Measurements from ENCODE around the gene RGL2. TPM values are rescaled to one million over a fixed set of nuclear protein-coding genes. Genes with fewer than 3 reads are reported as not detected.

RGL2 gene
- total and polyA plus RNA-seq, 2 of the 4 experiments (the other 2 are of a cell fraction): 4.1 to 26.9 TPM

DNA sequence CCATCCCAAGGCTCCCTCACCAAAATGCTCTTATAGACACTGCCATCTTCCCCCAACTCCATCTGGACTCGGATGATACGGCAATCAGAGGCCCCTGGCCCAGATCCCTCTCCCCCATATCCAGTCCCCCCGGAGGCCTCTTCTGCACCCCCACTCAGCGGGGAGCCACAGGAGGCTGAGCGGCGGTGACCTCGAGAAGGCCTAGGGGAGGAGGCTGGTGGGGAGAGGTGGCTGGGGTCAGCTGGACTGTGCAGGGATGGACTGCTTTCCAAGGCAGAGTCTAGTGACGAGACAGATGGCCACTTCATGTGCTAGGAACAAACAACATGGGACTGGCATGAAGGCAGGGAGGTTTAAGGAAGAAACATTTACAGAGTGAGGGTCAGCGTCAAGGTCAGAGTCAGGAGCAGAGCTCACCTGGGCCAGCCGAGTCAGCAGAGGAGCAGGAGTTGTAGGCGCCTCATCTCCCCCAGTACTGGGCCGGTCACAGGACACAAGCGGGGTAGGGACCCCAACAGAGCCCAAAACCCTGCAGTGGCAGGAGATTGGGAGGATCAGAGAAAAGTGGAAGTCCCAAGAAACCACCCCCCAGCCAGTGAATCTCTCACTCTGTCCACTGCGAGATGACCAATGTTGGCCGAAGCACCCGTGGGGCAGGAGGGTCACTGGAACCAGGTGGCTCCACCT lies 5.6 kb downstream of the RGL2 start:
- Histone ChIP-seq H3K4ac (ENCODE audit: low read depth, low read length) (no peak overlapping the region), H3K4me2 (ENCODE audit: low read depth, low read length) (no peak overlapping the region), H2BK5ac (ENCODE audit: low read depth, low read length, poor library complexity, severe bottlenecking) (no peak overlapping the region), H2BK20ac (ENCODE audit: low read depth, low read length) (no peak overlapping the region), H4K91ac (ENCODE audit: insufficient read depth, low read depth, low read length) (no peak overlapping the region), H3K27me3 (ENCODE audit: control insufficient read depth, insufficient read depth, low read length) (no peaks in the 10 kb centered on the region), H3K4me1 (ENCODE audit: control insufficient read depth, insufficient read depth, low read length) (peaks cover 4% of the 10 kb centered on the region), H3K79me1 (ENCODE audit: low read depth in 1 of 2, low read length in 2 of 2) (peaks cover 21 to 50% of the 10 kb centered on the region in 2 experiments), H3K9ac (ENCODE audit: low read depth, low read length) (no peak overlapping the region), H2BK15ac (ENCODE audit: low read depth, low read length) (no peak overlapping the region), H2BK120ac (ENCODE audit: low read depth, low read length) (no peak overlapping the region), H2AK5ac (ENCODE audit: low read depth, low read length) (no peak overlapping the region), H3K9me1 (ENCODE audit: insufficient read depth, low read length) (peaks cover 3% of the 10 kb centered on the region; the same call in 1 of the 2 replicates), H4K5ac (ENCODE audit: low read depth, low read length) (no peak overlapping the region), H3K56ac (ENCODE audit: extremely low read depth, insufficient read depth, low read length) (no peak overlapping the region), H3K14ac (replicated peaks; ENCODE audit: low read depth, low read length) (no peak overlapping the region), H3K36me3 (ENCODE audit: control insufficient read depth, insufficient read depth, low read length) (peaks cover 30% of the 10 kb centered on the region), H4K8ac (ENCODE audit: low read depth in 2 of 2, low read length in 2 of 2) (no peak overlapping the region), H3K4me3 (ENCODE audit: insufficient read depth, low read depth, low read length) (no peak overlapping the region), H3K18ac (ENCODE audit: low read depth, low read length) (no peak overlapping the region), H4K20me1 (ENCODE audit: insufficient read depth, low read length) (no peaks in the 10 kb centered on the region), H3K9me3 (ENCODE audit: control insufficient read depth, insufficient read depth, low read length) (no peaks in the 10 kb centered on the region), H3K27ac (ENCODE audit: insufficient read depth, low read length) (no peak overlapping the region), H3K23ac (ENCODE audit: low read depth, low read length) (no peak overlapping the region), H2AK9ac (replicated peaks; ENCODE audit: low read depth, low read length, poor library complexity) (peak overlapping the region; percentile 22), H2AFZ (replicated peaks; ENCODE audit: low read length, poor library complexity) (peak overlapping the region; percentile 24)
- WGBS, 2 experiments (ENCODE audit: extremely low coverage in 2 of 2, insufficient read length in 1 of 2): no CpG with 5 or more reads among the region's 16 CpGs
- CTCF ChIA-PET: no interaction called here
- in situ Hi-C loops (cut with MboI; ENCODE audit: low sequenced_read_pairs) (no loop called here), dilution Hi-C loops (cut with HindIII; ENCODE audit: low sequenced_read_pairs, unreplicated experiment) (no loop called here), intact Hi-C loops (cut with micrococcal nuclease) (no loop called here)
- POLR2A ChIA-PET (ENCODE audit: unreplicated experiment): no interaction called here
- no TSS peak for BruUV-seq (replicated peaks)
- no peak for DNase-seq
- TF ChIP-seq FOS (IDR thresholded peaks at IDR 0.05; ENCODE audit: low read depth, low read length) (no peak), CEBPB (IDR thresholded peaks at IDR 0.05; ENCODE audit: low read depth, low read length) (no peak), MXI1 (IDR thresholded peaks at IDR 0.05; ENCODE audit: borderline replicate concordance, low read depth, low read length) (no peak), RCOR1 (IDR thresholded peaks at IDR 0.05; ENCODE audit: insufficient replicate concordance, low read length) (no peak), NFE2L2 (IDR thresholded peaks at IDR 0.05; ENCODE audit: low read depth, low read length) (no peak)
- no peak for ATAC-seq (ENCODE audit: low read depth)

Measured in IMR-90 (cell line).